GM18520 (cell line): ENCODE measurements around the gene SLC7A1.

ENCODE experiments used
- ATAC-seq: cut with Tn5 transposase; IDR thresholded peaks from one replicate; pipeline ENCODE4 v1.9.1; 2021; ENCODE audit not compliant: unreplicated experiment

The SLC7A1 gene

DNA sequence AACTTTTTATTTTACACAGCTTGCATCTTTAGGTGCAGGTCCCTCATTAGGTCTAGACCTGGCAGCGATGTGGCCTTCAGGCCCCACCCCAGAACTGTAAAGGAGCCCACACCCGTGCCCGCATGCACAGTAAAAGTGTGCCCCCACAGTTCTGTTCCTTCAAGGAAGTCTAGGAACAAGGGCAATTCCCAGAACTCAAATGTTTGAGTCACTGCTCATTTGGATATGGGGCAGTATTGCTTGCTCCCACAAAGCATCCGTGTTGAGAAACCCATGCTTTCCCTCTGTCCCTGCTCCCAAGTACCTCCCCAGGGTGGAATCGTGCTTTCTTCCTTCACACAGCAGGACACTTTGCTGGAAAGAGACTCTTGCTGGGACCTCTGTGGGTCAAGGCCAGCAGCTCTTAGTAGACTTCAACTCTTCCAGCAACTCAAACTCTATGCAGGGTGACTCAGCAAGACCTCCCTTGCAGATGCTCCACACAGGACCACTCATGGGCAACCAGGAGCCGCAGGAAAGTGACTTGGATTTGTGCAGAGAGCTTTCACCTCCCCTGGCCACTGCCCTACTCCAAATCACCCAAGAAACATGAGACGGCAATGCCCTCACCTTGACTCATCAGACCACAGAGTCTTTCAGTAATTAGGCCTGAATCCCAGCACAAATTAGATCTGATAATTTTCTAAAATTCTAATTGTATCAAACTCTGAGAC, 12.3 kb downstream of the SLC7A1 start:
- no peak for ATAC-seq

DNA sequence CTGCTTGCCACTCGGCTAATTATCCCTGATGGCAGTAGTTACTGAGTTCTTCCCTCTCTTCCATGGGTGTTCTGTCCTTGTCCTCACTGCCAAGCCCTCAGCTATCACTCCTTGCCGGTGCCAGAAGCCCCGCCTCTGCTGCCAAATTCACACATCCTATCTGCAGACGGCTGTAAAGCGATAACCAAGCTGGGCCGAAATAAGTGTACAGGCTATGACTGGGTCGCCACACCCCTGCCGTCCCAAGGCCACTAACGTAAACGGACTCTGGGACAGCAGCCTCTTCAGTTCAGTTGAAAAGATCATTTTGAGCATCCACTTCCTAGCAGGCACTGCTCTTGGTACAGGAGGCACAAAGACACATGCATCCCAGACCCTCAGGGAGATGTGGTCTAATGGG, 13.3 kb downstream of the SLC7A1 start:
- ATAC-seq: no peak

DNA sequence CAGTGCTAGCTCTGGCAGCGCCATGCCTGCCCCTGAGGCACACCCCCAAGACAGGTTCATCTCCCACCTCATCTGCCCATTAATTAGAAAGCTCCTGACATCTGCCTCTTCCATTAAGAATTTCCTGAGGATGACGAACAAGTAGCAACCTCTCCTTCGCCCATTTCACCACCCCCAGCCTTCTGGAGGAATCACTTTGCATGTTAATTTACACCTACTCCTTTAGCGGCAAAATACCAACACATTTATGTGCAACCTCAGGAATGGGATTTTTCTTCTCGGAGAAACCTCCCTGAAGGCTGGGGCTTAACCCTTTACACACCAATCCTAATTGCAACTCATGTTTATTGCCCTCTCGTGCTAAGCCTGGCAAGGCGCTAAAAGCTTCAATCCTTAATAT, 13.8 kb downstream of the SLC7A1 start:
- ATAC-seq: no peak

DNA sequence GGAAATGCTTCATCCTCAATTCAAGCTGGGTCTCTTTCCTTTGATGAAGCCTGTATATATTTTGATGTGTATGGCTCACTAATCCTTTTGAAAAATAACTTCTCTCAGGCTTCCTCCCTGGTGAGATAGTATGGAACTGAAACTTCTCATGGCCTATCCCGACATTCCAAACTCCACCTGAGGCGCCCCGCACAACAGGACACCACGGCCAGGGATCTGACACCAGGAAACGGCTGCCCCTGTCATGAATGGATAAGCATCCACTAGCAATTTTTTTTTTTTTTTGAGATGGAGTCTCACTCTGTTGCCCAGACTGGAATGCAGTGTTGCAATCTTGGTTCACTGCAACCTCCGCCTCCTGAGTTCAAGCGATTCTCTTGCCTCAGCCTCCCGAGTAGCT, 16.4 kb downstream of the SLC7A1 start:
- ATAC-seq: no peak

DNA sequence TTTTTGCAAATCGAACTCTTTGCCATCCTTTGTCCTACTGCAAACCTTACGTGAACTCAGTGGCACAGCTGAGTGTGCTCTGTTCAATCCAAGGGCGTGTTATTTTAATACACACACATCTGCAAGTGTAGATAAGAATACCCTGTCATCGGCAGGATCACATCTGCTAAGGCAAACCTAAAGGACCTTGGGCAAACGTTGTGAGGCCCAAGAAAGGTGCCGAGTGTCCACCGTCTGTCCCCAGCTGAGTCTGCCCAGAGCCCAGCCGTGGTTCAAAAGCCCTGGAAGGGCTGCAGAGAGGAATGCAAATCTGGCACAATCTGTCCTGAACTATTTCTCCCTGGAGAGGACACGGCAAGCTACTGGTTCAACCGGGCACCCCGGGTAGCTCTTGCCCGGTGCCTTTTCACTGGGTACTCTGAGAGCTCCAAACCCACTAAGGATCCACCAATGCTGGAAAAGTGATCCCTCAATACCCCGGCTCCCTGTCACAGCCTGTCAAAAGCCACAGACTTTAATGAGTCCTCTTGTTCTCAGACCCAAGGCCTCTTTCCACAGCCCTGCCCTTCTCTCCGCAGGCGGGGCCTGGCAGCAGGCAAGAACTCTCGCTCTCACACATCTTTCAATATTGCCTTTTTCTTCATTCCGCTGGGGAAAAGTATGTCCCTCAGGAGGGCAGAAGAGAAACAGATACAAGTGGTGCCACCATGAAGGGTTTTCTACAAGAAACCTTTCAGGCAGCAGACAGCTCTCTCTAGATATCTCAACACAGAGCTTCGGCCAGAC, 17.0 kb downstream of the SLC7A1 start:
- ATAC-seq: no peak

DNA sequence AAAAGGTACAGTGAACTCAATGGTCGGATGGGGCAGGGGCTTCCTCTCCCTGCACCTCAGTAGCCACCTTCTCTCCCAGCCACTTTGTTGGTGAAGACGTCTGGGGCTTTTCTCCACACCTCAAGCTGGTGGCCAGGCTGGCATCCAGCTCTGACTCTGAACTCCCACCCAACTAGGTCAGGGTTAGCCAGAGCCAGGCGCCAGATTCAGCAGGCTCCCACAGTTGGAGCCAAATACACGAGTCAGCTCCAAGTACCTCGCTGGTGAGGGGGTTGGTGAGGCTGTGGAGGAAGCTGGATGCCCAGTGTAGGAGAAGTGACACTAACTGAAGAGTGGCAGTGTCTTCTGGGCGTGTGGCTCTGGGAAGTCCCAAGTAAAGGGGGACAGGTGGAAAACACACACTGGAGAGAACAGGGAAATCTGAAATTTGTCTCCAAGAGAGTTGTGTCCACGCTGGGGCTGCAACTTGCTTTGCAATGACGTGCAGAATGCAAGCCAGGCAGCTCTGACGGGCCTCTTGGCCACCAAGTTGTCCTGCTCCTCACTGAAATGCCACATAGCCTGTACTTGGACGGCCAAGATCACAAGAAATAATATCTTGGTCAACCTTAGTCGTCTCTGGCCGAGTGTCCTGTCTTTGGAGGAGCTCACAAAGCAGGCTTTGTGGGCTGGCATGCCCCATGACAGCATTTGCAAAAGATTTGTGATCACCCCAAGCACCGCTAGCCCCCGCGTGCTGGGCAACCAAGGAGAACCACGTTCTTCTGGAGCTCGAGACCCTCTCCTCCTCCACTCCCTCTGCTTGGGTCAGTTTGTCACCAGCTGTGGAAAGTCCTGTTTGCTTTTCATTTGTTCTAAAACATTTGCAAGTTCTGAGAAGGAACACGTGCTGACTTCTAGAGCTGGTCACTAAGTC, 18.1 kb downstream of the SLC7A1 start:
- ATAC-seq: no peak

DNA sequence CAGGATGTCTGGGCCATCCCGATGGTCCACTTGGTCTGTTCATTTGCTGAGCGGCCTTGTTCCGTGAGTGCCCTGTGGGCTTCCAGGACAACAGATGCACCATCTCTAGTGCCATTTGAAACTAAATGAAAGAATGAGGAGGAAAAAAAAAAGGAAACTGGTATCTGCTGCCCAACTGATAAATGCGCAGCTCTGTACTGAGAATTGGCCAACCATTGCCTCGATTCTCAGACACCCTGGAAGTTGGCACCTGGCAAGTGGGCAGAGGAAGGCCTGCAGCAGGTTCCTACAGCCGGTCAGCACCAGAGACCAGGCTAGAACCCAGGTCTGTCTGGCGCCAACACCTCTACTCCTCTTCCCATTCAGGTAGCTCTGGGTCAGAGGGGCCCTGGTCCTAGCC, 18.9 kb downstream of the SLC7A1 start:
- no peak for ATAC-seq

DNA sequence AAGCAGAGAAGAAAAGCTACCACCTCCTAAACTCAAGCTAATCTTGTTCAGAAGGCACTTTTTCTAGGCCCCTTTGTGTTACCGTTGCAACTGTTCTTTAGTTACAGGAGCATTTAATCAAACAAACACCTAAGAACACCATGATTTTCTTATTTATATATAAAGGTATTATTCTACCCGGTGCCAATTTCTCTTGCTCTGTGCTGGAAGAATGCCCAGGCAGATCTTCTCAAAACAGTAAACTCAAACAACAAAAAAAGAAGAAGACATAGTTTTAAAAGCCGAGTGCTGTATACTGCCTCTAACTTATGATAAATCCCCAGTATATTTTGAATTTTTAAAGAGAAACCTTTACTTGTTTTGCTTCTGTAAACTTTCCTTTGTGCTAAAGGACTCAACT, 20.4 kb downstream of the SLC7A1 start:
- no peak for ATAC-seq

DNA sequence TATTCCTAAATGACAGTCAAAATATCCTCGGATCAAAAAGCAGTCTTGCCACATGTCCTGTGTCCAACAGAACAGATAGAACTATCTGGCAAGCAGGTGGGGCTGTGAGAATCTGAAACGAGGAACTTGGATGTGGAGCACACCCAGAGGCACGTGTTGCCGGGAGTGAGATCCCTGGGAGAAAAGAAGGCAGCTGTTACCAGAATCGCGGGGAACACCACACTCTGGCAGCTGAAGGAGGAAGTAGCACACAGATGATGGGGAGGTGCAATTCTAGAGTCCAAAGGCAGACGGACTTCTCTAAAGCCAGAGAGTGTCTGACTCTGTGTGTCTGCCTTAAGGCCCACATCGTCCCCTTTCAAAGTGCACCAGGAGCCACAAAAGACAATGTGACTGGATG, 22.3 kb downstream of the SLC7A1 start:
- no peak for ATAC-seq

DNA sequence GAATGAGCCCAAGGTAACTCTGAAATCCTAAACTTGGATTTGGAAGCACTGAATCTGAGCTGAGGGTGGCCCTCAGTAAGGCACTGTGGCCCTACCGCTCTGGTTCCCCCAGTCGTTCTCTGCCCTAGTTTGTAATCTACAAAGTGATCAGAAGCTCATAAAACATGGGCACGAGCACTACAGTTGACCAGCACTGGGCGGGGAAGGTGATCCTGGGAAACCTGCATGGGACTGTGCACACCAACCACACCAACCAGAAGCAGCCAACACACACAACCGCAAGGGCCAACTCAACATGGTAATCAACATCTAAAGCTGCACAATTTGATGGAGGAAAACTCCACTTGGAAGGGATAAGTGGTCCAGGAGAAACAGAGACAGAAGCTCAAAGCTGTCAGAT, 22.9 kb downstream of the SLC7A1 start:
- ATAC-seq: no peak

DNA sequence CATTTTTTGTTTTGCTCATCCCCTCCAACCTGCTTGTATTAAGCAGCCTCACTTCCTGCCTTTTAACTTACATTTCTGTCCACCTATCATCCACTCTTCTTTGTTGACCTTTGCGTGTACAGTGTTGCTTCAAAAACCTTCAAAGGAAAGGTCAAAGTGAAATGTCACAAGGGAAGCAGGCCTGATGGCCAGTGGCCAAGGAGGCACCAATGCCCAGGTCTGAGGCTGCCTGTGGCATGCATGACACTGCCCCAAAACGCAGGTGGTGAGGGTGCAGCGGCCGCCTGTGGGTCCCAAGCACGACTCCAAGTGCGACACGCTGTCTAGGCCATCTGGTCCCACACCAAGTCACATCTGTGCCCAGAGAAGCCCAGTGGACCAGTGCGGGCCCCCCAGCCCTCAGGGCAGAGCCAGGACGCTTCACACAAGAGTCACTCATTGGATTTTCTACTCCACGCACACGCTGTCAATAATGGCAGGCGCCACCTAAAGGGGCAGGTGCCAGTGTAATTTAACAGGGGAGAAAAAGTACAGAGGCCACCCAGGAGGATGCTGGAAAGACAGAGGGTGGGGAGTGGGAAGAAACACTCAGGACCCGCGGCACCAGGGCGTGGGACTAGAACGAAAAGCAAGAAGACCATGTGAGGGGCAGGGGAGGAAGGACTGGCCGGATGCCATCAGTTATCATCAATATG, 23.5 kb downstream of the SLC7A1 start:
- ATAC-seq: no peak

DNA sequence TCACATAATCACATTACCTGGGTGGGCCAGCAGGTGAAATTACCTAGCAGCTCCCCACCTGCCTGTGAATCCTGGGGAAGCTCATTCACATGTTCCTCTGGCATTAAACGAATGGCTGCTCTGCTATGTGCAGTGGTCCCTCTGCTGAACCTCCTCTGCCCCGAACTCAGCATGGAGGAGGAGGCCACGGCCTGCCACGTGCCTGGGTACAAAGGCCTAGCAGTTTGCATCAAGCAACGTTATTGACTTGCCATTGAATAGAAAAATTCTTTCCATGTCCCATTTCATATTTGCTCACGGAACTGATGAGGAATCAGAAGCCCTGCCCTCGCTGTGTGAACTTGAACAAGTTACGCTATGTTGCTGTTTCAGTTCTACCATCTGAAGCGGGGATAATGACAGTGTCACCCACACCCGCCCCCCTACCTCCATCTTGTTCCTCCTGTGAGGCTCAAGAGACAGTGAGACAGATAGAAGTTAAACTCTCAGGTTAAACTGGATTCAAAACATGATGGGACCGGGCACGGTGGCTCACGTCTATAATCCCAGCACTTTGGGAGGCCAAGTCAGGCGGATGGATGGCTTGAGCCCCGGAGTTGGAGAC, 25.3 kb downstream of the SLC7A1 start:
- no peak for ATAC-seq

DNA sequence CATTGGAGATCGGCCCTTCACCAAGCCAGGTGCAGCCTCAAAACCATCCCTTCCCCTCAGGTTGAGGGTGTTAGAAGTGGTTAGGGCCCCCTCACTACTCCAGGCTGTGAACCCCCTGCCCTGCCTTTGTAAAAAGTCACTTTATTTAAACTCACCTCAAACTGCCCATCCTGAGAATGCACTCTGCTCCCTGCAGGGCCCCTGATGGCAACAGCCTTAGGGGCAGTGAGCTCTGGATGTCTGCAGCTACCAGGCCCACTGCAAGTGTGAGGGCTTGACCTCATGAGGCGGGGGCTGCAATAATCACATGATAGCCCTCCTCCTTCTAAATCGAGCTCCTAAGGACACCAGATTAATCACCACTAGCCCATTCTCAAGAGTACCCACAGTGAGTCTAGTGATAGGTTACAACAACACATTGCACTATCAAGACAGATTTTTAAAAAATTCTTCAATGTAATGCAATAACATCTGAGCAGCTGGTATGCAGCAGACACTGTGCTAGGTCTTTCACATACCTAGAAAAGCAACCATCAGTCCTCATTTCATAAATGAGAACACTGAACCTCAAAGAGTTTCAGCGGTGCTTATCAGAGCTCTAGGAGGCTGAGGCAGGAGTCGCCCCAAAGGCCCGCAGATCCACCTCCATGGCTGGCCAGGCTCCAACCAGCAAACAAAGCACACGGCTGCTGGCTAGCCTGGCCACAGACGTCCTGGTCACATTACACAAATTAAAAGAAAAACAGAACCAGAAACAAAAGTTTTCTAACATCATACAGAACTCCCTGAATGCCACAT, 26.0 kb downstream of the SLC7A1 start:
- no peak for ATAC-seq

DNA sequence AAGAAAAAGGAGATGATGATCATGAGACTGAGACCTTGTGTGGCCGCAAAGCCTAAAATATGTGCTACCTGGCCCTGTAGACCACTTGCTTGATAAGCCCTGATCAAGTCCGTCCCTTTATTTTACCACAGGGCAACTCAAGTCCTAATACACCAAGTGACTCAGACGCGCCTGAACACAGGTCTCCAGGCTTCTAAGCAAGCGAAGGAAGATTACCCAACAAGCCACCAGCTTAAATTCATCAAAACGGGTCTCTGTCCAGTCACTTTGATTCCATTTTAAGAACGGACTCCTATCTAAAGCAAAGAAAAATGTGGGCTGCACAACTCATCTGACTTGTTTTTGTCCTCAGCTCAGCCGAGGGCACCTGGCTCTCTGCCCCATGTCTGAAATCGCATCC, 26.8 kb downstream of the SLC7A1 start:
- no peak for ATAC-seq

DNA sequence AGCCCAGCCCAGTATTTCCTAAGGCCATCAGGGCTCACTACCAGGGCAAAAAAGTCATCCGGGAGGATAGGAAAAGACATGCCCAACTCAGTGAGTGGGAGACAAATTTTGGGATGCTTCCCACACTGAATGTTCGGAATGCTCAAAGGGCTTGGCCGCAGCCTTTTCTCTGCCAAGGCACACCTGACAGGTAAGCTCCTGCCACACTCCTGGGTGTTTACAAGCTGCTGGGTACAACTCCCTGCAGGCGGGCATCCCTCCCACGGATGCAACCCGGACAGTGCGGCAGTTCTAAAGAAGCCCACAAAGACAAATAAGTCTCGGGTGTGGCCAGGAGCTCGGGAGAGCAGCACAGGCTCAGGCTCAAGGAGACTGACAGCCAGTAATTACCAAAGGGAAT, 28.1 kb downstream of the SLC7A1 start:
- ATAC-seq: no peak

DNA sequence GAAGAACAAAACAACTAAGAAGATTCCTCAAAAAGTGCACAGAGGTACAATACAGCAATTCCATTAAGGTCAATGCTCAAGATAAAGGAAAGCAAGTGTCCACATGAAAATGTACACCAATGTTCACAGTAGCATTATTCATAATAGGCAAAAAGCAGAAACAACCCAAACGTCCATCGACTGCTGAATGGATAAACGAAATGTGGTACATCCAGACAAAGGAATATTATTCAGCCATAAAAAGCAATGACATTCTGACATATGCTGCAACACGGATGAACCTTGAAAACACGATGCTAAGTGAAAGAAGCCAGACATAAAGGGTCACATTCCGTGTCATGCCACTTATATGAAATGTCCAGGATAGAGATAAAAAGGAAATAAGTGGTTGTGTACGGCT, 29.3 kb downstream of the SLC7A1 start:
- no peak for ATAC-seq

DNA sequence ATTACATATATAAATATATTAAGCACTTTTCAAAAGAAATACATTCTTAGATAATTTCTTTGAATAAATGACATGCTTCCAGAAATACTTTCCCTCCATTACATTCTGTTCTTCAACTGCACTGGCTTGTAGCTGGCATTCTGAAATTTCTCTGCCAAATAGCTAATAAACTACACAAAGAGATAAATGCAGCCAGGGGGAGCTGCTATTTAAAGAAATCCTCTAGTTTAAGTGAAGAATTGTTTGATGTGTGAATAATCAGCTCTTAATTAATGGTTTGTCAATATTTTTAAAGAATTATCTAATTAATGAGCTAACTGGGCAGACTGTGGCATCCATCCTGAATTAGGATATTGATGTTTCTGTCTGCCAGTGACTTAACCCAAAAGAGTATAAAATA, 30.7 kb downstream of the SLC7A1 start:
- ATAC-seq: no peak

DNA sequence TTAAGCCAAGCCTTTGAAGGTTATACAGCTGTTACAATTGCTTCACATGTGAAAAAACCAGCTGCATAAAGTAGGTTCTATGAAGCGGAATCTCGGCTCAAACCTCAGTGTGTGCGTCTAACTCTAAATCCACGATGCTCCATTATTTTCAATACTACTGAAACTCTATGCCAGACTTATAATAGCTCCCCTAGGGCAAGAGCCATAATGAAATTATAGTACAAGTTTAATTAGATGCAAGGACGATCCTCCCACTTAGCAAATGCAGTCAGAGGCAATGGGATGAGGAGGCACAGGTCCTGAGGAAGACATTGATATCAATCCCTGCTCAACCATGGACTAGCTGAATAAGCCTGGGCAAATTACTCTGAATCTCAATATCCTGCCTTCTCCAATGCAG, 31.1 kb downstream of the SLC7A1 start:
- ATAC-seq: no peak

DNA sequence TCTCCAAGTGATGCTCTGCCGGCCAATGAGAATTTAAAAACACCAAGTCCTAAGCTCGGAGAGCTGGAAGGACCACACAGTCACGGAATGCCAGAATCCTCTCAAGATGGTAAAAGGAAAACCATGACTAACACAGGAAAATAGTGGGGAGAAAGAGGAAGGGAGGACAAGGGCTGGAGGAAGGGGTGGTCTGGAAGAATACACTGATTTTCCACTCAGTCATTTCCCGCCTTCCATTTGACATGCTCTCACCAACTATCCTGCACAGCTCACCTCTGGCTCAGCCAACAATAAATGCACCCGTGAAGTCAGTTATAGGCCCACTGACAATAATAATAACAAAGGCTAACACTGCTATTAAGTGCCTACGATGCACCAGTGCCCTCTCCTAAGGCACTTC, 31.5 kb downstream of the SLC7A1 start:
- ATAC-seq: no peak
